Measurements from ENCODE around the gene PPP2R1B.
"Not testable (repeated sequence)": the region's sequence is repeated elsewhere in the genome, so short reads cannot be mapped to it uniquely, and the experiment has no call there.

PPP2R1B gene

DNA sequence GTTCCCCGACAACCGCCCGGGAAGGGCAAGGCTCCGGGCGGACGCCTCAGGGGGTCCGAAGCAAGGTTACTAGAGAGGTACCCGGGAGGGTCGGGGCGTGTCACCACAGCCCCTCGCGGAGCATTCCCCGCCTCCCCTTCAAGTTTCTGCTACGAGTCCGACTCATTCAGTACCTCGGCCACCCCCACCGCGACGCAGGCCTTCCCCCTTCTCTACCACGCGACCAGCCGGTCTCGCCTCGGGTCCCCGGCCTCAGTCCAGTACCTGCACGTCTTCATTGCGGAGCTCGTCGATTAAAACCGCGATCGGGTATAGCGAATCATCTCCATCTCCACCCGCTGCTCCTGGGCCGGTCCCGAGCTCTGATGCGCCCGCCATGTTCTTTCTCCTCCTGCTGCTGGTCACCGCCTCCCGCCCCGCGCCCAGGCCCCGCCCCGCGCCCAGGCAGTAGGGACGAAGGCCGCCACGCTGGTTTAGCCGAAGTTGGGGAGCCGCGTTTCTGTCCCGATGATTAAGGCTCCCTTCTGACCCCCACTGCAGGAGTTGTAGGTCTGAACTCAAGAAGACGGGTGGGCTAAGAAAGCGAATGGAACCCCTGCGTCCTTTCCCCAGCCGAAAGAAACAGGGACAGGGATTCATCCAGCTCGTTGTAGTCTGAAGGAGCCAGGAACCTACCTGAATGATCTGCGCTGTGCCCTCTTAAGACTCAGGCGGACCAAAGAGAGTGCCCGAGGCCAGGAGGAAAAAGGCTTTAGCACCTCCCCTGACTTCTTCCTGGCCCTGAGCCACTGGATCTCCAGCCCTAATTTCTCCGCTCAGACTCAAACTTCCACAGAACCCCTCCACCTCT, at the start of gene PPP2R1B:
Gene PPP2R1B (minus strand): TSS at position 406 of the 850 bp plus-strand sequence. CDS start 28 bp downstream, at position 378.
- peak; percentile 26 for DNase-seq (ENCODE audit: low read depth)

DNA sequence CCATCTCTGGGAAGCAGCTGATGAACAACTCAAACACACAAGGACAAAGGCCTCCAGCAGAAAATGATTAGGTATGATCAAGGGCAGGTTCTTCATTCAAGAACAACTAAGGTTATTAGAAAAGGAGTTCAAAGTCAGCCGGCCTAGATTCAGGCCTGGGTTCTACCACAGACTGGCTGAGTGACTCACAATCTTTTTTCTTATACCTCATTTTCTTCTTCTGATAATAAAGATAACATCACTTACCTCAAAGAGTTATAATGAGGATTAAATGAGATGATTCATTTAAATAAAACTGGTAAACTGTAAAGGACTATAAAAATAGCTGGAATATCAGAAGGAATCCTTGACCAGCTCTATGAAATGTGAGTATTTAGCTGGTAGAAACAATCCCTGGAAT, 49.3 kb upstream of the PPP2R1B start:
- DNase-seq (ENCODE audit: low read depth) = no peak

DNA sequence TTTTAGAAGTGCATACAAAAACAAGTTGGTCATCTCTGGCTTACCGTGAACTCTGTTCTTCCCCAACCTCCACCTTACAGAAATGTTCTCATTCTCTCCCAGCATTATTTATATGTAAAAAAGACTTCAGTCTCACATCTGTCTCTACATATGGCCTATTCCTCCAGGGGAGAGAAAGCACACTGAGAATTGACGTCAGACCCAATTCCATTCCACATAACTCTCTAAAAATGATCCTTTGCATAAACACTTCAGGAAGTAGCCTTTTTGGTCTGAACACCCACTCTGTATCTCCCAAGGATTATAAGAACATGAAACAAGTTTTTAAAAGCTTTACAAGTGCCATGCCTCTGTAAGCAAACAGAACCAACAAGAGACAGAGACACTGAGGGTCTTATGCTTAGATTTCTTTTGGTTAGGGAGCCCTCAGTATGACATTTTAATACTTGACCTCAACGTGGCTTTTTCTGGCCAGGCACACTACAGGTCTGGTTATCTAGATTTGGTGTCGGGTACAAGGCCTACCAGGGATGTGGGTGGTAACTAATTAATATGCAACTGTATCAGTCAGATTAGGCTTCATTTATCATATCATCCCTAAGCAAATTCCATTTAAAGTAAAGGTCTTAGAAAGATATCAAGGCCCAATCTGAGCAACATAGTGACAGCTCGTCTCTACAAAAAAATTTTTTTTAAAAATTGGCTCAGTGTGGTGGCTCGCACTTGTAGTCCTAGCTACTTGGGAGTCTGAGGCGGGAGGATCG, 48.5 kb upstream of the PPP2R1B start:
- DNase-seq (ENCODE audit: low read depth) = no peak

DNA sequence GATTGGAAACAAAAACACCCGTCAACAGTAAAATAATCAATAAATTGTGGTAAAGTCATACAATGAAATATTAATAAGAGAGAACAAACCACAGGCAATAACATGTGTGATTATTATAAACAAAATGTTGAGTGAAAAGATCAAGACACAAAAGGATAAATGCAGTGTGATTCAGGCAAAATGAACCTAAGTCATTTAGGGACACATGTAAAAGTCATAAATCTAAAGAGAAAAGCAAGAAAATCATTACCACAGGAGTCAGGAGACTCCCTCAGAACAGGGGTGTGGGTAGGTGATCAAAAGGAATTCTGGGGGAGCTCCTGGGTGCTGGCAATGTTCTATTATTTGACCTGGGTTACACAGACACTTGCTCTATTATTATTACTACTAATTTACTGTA, 47.9 kb upstream of the PPP2R1B start:
- no peak for DNase-seq (ENCODE audit: low read depth)

DNA sequence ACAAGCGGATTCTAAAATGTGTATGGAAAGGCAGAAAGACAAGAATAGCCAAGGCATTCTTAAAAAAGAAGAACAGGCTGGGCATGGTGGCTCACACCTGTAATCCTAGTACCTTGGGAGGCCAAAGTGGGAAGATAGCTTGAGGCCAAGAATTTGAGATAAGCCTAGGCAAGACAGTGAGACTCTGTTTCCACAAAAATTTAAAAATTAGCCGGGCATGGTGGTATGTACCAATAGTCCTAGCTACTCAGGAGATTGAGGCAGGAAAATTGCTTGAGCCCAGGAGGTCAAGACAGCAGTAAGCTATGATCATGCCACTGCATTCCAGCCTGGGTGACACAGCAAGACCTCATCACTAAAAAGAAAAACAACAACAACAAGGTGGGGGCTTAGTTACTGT, 46.0 kb upstream of the PPP2R1B start:
- no peak for DNase-seq (ENCODE audit: low read depth)

- no peak for DNase-seq (ENCODE audit: low read depth)
Observed at GRCh38 chr11:111811445-111811844, 45.3 kb upstream of the PPP2R1B start.

GRCh38 chr11:111808834-111809233, 42.6 kb upstream of the PPP2R1B start:
- DNase-seq (ENCODE audit: low read depth) = no peak

DNA sequence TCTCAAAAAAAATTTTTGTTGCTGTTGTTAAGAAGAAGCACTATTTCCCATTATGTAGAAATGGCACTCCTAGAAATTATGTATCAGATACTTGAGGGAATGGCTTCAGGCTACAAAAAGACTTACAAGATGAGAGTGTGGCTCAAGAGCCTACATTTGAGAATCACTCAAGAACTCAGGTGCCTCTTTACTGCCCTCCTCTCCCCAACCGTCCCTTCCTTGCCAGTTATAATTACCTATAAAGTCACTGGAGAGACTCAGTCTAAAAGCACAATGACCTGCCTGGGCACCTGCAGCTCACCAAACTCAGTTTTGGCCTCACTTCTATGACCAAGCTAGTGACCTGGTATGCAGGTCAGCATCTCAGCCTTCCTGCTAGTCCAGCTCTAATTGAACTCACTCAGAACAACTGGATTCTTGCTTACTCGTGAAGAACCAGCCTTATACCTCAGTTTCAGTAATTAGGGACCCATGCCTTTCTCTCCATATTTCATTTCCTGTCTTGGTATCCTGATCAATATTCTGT, 41.9 kb upstream of the PPP2R1B start:
- no peak for DNase-seq (ENCODE audit: low read depth)

GRCh38 chr11:111807076-111807475, 40.9 kb upstream of the PPP2R1B start:
- DNase-seq (ENCODE audit: low read depth) = no peak

DNA sequence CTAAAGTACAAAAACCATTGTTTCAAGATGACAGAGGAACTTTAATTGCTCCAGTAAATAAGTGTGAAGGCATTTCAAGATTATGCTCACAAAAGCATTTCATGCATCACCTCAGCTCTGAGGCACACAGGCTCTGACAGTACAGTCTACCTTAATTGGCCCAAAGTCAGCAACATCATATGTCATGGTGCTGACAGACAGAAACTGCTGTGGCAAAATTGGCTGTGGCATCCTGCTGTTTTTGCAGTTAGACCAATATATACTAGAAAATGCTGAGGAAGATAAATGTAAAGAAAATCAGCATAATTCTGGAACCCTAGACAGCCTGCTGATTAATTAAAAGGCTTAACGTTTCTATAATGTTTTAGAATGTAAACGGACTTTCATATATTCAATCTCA, 34.9 kb upstream of the PPP2R1B start:
- no peak for DNase-seq (ENCODE audit: low read depth)

DNA sequence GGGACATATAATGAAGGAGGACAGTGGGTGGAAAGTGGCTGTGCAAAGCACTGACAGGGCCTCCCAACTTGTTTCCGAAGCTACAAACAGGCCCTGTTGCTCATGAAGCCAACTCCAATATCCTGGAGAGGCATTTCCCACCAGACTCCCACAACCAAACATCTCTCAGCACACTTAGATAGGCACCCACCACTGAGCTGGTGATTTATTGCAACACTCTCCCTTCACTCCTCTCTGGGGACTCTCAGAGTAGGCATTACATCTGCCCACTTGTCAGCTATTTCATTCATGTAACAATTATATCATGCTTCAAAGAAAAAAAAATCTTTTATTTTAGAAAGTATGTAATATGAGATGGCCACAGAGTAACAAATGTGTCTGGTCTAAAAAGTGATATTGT, 32.1 kb upstream of the PPP2R1B start:
- DNase-seq (ENCODE audit: low read depth) = no peak

DNA sequence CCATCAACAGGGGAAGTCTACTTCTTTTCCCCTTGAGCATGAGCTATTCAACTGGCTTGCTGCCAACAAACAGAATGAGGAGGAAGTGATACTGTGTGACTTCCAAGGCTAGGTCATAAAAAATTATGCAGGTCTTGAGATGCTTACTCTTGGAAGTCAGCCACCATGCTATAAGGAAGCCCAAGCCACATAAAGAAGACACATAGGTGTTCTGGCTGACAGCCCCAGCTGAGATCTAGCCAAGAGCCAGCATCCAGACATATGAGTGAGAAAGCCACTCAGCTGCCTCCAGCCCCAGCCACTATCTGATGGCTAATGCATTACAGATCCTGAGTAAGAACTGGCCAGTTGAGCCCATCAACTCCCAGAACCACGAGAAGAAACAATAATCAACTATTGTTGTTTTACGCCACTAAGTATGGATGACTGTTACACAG, 31.0 kb upstream of the PPP2R1B start:
- DNase-seq (ENCODE audit: low read depth) = no peak

- no peak for DNase-seq (ENCODE audit: low read depth)
Observed at GRCh38 chr11:111796696-111797095, 30.5 kb upstream of the PPP2R1B start.

- no peak for DNase-seq (ENCODE audit: low read depth)
Observed at GRCh38 chr11:111795334-111795985, 29.3 kb upstream of the PPP2R1B start.

GRCh38 chr11:111793863-111794262, 27.7 kb upstream of the PPP2R1B start:
- no peak for DNase-seq (ENCODE audit: low read depth)

- DNase-seq (ENCODE audit: low read depth) = no peak
Observed at GRCh38 chr11:111792955-111793500, 26.8 kb upstream of the PPP2R1B start.

DNA sequence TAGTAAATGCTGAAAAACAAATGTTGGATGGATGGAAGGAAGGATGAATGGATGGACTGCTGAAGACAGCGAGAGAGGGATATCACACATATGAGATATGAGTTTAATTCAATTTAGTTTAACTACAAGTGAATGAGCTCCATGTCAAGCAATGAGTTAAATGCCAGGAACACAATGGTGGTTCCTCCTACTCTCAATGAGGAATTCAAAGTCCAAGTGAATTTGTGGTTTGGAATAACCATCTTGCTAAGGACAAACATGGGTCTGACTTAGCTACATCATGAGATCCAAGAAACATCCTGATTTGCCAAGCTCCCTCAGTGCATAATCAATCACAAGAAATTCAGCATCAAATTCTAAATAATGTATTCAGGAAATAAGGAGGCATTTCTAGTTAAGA, 26.1 kb upstream of the PPP2R1B start:
- DNase-seq (ENCODE audit: low read depth) = no peak

GRCh38 chr11:111788464-111788863, 22.3 kb upstream of the PPP2R1B start:
- DNase-seq (ENCODE audit: low read depth) = no peak

GRCh38 chr11:111788051-111788450, 21.9 kb upstream of the PPP2R1B start:
- no peak for DNase-seq (ENCODE audit: low read depth)

DNA sequence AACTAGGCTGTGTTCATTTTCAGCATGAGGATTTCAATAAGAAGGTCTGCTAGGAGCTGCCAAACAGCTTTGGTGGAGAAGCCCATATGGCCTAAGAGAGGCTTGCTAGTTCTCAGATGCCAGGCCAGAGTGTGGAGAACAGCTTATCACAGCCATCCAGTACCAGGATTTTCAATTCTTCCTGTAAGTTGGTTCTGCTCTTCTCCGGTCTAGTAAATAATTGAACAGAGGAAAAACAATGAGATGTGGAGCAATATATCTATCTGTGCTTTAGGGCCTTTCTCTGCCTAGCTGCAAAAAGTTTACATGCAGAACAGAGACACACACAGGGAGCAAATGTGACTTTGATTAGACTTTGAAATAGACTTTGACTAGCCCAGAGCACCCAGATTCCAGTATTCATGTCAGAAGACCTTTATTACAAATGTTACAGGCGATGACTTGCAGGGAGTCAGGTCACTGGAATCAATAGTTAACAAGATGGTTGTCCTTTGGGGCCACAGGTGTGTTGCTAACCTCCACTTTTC, 19.8 kb upstream of the PPP2R1B start:
- no peak for DNase-seq (ENCODE audit: low read depth)

- DNase-seq (ENCODE audit: low read depth) = no peak
Observed at GRCh38 chr11:111785076-111785475, 18.9 kb upstream of the PPP2R1B start.

GRCh38 chr11:111784311-111784710, 18.1 kb upstream of the PPP2R1B start:
- not testable (repeated sequence) for DNase-seq (ENCODE audit: low read depth)

All from stimulated activated CD8-positive, alpha-beta memory T cell treated with anti-CD3 and anti-CD28 coated beads, Interleukin-7, amount 100 ng/mL, for 24 hours (primary cell).